SHP77 (cell line): ENCODE data around the gene OTOG.
A peak's percentile ranks its signal among the peaks of the same experiment; 100 is the strongest.

Experiments
- DNase-seq, 2 experiments: peaks; one replicate each; lab custom pipeline; 2025; lab: John Stamatoyannopoulos, UW

Gene OTOG, protein sequence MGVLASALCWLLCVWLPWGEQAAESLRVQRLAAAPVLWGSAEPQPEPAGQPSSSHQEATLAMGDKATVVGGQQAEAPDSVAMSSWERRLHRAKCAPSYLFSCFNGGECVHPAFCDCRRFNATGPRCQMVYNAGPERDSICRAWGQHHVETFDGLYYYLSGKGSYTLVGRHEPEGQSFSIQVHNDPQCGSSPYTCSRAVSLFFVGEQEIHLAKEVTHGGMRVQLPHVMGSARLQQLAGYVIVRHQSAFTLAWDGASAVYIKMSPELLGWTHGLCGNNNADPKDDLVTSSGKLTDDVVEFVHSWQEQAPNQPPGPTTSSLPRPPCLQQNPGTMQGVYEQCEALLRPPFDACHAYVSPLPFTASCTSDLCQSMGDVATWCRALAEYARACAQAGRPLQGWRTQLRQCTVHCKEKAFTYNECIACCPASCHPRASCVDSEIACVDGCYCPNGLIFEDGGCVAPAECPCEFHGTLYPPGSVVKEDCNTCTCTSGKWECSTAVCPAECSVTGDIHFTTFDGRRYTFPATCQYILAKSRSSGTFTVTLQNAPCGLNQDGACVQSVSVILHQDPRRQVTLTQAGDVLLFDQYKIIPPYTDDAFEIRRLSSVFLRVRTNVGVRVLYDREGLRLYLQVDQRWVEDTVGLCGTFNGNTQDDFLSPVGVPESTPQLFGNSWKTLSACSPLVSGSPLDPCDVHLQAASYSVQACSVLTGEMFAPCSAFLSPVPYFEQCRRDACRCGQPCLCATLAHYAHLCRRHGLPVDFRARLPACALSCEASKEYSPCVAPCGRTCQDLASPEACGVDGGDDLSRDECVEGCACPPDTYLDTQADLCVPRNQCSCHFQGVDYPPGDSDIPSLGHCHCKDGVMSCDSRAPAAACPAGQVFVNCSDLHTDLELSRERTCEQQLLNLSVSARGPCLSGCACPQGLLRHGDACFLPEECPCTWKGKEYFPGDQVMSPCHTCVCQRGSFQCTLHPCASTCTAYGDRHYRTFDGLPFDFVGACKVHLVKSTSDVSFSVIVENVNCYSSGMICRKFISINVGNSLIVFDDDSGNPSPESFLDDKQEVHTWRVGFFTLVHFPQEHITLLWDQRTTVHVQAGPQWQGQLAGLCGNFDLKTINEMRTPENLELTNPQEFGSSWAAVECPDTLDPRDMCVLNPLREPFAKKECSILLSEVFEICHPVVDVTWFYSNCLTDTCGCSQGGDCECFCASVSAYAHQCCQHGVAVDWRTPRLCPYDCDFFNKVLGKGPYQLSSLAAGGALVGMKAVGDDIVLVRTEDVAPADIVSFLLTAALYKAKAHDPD (N-terminal part only)

DNA sequence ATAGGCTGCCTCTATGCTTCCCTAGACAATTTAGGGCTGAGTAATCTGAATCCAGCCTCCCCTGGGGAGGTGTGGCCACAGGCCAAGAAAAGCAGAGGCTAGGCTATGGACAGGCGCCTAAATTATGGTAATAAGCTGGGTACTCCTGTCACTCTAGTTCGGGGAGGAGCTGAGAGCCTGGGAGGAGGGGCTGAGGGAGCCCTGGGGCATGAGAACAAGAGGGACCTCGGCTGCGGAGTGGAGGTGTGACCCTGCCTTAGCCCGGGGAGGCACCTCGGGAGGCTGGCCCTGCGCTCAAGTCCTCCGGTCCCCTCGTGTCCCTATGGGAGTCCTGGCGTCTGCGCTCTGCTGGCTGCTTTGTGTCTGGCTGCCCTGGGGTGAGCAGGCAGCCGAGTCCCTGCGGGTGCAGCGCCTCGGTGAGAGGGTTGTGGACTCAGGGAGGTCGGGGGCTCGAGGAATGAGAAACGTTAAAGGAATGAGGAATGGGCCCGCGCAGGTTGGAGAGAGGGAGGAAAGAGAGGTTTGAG, at the start of gene OTOG:
Gene OTOG, plus strand, starts transcription at position 209 of the 527 bp plus-strand sequence. Its CDS starts 114 bp downstream, at position 323.
- DNase-seq, result peak in 1 of 2 experiments; percentile 21

GRCh38 chr11:17498058-17498457, 49.0 kb upstream of the OTOG start:
- peak; percentile 34 to 51 for DNase-seq

GRCh38 chr11:17498475-17498874, 48.6 kb upstream of the OTOG start:
- peak; percentile 21 to 31 for DNase-seq

DNA sequence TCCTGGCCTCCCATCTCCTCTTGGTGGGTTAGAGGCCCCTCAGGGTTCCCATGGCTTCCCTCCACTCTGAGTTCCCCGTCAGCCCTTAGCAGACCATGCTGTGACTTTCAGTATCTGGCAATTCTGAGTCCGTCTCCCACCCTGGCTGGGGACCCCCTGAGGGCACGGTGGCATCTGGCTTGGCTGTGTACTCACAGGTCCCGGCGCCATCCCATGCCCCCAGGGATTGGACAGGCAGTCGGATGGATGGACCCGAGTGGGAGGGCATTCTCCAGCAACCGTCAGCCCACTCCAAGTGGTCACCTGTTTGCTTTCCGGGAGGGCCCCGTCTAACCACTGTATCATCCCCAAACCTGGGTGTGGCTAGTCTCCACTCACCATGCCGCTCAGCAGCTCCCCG, 46.4 kb upstream of the OTOG start:
- no peak for DNase-seq

DNA sequence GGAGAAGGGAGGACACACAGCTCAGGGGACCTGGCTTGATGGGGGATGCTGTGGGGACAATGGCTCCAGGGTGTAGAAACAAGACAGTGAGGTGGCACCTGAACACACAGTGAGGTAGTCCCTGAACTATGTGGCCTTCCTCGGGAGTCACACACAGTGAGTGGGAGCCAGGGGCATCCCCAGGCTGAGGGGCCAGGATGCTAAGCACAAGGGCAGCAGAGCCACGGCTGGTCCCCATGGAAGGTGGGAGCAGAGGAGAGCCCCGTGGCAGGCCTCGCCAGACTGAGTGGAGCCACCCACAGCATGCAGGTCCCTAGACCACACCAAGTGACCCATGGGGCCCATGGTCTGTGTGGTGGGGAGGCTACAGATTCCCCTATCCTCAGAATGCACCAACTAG, 44.4 kb upstream of the OTOG start:
- DNase-seq, result no peak

DNA sequence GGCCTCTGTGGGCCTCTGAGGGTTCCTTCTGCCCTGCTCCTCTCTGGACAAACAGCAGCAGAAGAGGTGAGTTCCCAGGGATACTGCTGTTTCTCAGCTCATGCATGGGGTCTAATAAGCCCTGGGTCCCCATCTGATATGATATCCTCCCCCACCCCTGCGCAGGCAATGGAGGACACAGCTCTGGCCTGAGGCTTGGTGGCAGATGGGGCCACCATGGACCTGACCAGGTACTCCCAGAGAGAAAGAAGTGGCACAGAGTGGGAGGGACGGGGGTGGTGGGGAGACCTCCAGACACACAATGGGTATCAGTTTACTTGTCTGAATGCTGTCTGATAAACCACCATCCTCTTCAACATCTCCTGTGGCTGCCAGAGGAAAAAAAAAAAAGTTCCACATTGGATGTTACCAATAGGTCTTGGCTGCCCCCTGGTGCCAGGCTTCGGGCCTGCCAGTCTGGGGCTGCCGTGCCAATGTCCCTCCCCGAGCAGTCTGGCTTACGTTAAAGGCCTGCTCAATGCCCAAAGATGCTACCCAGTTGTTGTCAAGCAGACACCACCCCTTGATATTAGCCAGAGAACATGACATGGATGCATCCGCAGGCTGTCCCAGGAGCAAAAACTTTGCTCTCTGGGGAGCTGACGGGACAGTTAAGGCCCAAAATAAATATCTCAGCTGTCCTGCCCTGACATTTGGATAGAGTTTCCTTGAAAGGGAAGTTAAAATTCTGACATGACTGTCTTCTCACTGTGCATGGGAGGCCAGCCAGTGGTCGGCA, 42.5 kb upstream of the OTOG start:
- DNase-seq, result peak in 1 of 2 experiments; percentile 36

DNA sequence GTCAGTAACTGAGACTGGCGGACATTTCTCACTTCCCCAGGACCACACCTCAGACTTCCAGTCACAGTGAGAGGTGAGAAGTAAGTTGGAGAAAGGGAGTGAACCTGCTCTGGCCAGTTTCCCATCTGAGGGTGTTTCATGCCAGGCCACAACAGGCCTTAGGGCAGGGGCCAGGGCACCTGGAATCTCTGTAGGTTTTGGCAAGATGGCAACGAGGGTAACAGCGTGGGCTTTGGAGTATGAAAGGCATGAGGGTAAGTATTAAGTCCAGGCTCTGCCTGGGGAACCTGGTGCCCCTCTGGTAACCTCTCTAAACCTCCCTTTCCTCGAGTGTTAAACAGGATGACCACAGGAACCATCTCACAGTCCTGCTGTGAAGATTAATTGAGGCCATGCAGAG, 41.9 kb upstream of the OTOG start:
- DNase-seq, result no peak

GRCh38 chr11:17506314-17506713, 40.7 kb upstream of the OTOG start:
- DNase-seq, result no peak

DNA sequence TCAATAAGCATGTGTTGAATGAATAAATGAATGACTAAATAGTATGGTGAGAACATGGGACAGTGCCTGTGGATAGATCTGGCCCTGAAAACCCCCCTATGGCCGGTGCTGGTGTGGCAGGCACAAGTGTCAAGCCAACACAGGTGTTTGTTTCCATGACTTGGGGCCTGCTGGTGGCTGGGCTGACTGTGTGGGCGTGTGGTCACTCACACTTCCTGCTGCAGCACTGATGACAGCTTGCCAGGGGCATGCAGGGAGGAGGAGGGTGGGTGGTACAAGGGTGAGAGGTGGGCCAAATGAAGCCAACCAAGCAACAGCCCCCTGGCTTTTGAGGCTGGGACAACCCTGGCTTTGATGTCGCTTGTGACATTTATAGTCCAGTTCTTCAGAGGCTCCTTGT, 40.1 kb upstream of the OTOG start:
- DNase-seq, result no peak

DNA sequence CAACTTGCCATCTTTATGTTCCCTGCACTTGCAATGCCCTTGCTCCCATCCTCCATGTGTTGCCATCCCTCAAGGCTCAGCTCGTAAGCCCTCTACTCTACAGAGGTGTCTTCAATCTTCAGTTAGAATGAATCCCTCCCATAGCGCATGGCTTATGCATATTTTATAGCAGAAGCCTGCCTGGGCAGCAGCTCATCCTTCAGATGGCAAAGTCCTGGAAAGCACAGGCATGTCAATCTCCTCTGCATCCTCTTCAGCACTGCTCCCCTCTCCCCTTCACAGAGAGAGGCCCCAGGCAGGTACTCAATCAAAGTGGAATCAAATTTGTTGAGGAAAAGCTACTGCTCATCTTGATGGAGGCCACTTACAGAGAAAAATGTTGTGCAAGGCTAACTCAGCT, 39.3 kb upstream of the OTOG start:
- DNase-seq, result no peak

GRCh38 chr11:17508306-17508705, 38.8 kb upstream of the OTOG start:
- DNase-seq, result no peak

DNA sequence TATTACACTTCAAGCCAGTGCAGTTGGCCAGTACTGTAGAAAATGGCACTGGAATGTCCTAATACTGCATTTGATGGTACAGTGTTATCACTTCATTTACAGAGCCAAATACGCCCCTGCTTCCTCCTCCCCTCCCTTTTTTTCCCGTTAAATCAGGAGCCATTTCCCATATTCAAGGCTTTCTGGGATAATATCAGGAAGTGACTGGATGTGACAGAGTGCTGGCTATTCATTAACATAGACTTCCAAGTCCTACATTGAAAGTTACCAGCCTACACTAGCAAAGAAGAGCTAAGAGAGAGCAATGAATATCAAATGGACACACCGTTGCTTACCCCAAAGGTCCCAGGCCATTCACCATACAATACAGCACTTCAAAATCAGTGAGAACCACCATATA, 38.3 kb upstream of the OTOG start:
- no peak for DNase-seq

DNA sequence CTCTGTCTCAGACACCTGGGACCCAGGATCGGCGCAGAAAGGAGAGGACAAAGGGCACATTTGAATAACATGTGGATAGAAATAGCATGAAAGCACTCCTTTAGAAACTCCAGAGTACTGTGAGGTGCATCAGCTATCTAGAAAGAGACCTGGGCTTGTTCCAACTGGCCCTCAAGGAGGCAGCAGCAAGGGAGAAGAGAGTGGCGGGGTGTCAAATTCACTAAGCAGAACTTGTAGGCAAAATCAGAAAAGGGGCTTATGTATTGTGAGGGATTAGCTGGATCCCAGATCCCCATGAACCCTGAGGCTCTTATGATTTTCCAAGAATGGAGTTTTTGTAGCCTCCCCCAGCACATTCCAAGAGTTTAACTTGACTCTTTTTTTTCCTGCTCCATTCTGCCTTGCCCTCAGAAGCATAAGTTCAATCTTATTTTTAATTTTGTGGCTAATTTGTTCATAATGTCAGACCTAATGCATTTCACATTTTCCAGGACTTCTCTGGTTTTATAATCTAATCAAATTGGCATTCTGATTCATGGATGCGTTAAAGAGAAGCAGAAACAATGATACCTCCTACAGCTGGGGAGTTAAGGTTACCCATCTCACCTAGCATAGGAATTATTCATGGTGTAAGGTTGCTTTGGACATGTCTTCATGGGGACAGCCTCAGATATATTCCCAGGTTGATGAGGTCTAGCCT, 36.4 kb upstream of the OTOG start:
- DNase-seq, result no peak

DNA sequence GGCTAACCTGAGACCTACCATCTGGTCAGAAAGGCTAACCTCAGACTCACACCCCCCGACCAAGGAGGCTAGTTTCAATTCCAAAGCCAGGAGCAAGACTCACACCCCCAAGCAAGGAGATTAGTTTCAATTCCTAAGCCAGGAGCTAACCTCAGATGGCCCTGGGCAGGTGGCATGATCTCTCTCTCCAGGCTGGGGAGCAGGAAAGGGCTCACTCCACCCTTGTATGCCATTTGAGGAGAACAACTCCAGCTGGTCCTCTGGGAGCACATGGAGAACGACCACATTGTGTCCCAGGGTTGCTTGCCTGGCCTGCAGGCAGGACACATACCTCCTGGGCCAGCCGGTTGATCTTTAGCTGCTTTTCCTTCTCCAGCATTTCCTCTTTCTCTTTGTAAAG, 35.5 kb upstream of the OTOG start:
- no peak for DNase-seq

- no peak for DNase-seq
Observed at GRCh38 chr11:17512101-17512500, 35.0 kb upstream of the OTOG start.

DNA sequence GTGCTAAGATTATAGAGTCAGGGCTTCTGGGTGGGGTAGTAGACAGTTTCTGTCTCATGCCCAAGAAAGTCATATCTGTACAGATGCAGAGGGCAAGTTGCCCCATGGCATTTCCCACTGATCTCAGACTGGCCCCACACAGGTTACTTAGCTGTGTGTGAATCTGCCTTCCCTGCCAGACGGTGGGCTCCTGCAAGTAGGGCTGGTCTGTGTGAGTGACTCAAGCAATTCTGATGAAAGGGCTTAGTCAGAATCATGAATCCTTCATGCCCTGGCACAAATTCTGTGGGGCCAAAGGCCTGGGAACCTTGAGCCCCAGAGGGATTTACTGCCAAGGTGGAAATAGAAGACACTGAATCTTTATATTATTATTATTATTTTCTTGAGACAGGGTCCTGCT, 33.2 kb upstream of the OTOG start:
- DNase-seq, result no peak

DNA sequence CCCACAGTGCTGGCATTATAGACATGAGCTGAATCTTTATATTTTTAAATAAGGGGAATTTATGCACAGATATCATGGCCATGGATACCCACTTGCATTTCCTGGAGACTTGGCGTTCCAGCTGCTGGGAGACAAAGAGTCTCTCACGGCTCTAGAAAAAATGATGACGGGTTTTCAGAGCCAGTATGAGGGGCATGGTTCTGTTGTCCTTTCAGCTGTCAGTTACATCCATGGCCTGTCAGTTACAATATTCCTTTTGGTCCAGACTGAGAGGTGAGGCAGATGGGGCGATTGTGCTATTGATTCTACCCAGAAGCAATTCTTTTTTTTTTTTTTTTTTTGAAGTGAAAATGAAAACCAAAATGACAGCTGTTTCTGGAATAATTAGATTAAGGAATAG, 32.6 kb upstream of the OTOG start:
- DNase-seq, result no peak

DNA sequence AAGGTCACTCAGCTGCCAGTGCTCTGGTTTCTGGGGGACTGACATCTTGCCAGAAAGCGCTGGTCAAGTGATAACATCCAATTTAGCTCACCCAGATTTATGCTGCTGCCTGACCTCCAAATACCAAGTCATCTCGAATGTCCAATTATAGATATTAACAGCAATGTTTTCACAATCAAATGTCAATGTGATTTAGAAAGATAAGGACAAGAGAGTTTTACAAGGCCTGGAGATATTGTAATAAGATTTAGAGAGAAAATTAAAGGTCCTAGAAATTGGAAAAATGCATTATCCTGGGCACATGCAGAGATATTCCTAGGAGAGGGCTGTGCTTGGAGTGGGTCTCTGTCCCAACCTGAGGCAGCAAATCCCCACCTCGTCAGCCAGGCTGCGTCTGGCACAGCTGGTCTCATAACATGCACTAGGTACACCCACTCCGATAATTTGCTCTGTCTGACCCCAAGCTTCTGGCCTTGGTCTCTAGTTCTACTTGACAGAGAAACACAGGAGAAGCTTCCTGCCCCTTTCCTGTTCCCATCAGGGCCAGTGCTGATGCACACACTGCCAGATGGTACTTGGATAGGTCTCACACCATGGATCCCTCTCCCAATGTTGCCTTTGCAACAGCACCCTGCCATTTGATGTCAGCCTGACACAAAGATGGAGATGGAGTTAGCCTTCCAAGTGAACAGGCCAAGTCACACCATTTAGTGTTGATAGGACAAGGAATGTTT, 31.4 kb upstream of the OTOG start:
- no peak for DNase-seq

GRCh38 chr11:17516551-17517150, 30.4 kb upstream of the OTOG start:
- DNase-seq, result no peak
